ENCODE results near the gene ELOVL4. TPM values are rescaled to one million over a fixed set of nuclear protein-coding genes. Genes with fewer than 3 reads are reported as not detected.

ELOVL4 gene
- total RNA-seq (1 to 10 TPM; 1.1 to 3.1 (median 1.8) TPM), polyA plus RNA-seq (1 to 10 TPM; 1.6 to 1.8 TPM)
- long read RNA-seq, donor 1, transcript ELOVL4-201 (6 exons, 3,042 nt) = major isoform, 5 of 6 reads
- long read RNA-seq, donor 1, partial matches to known transcripts = 0 of 6 reads
- long read RNA-seq, donor 1, other reads (novel, unspliced or antisense) = 1 of 6 reads
- long read RNA-seq, donor 2, transcript ELOVL4-201 (6 exons, 3,042 nt) = major isoform, 9 of 9 reads
- long read RNA-seq, donor 2, partial matches to known transcripts = 0 of 9 reads
- long read RNA-seq, donor 2, other reads (novel, unspliced or antisense) = 0 of 9 reads
- long read RNA-seq, donor 3, partial matches to known transcripts = 0 of 1 reads
- long read RNA-seq, donor 3, other reads (novel, unspliced or antisense) = 0 of 1 reads

GRCh38 chr6:79947191-79948186 lies at the start of gene ELOVL4:
Gene ELOVL4, minus strand, starts transcription at chr6:79947553. Its CDS starts 274 bp downstream, at chr6:79947279.
- WGBS, 3 donors = 1 to 2% (median 1%) methylated on average over 63 to 84 of the region's 84 CpGs
- no peak within 1 kb of the TSS for H3K27ac ChIP-seq
- H3K36me3 ChIP-seq = no peaks in the 10 kb centered on the region
- no peaks in the 10 kb centered on the region for H3K9me3 ChIP-seq
- peak; percentile 68 to 81 (median 80) for DNase-seq
- no peaks in the 10 kb centered on the region for H3K27me3 ChIP-seq
- peaks cover 1% of the 10 kb centered on the region for H3K4me1 ChIP-seq (ENCODE audit: insufficient read depth)
- intact Hi-C loops (cut with DNase I) = no loop called here
- TF ChIP-seq EP300 (IDR thresholded peaks at IDR 0.05) (no peak), CTCF (IDR thresholded peaks at IDR 0.05) (no peak), POLR2A (IDR thresholded peaks at IDR 0.05) (no peak)
- peak within 1 kb of the TSS; percentile 47 for H3K4me3 ChIP-seq

- no peak overlapping the region for H3K27ac ChIP-seq
These were observed 46.6 kb upstream of the ELOVL4 start for GRCh38 chr6:79993911-79994309.

GRCh38 chr6:79993012-79993910 lies 45.9 kb upstream of the ELOVL4 start:
- H3K9me3 ChIP-seq = no peaks in the 10 kb centered on the region
- no peak overlapping the region for H3K27ac ChIP-seq
- H3K4me3 ChIP-seq = no peak overlapping the region
- WGBS, 3 donors = 43 to 51% (median 47%) methylated on average over 2 of the region's 2 CpGs
- H3K27me3 ChIP-seq = no peaks in the 10 kb centered on the region
- intact Hi-C loops (cut with DNase I) = no loop called here
- TF ChIP-seq EP300 (IDR thresholded peaks at IDR 0.05) (no peak), POLR2A (IDR thresholded peaks at IDR 0.05) (no peak), CTCF (IDR thresholded peaks at IDR 0.05) (no peak)
- H3K36me3 ChIP-seq = no peaks in the 10 kb centered on the region
- no peaks in the 10 kb centered on the region for H3K4me1 ChIP-seq (ENCODE audit: insufficient read depth)
- DNase-seq = no peak

More at GRCh38 chr6:79993911-79994309, 46.6 kb upstream of the ELOVL4 start:
- no peak overlapping the region for H3K4me3 ChIP-seq
- intact Hi-C loops (cut with DNase I) = no loop called here
- H3K27me3 ChIP-seq = no peaks in the 10 kb centered on the region
- no peaks in the 10 kb centered on the region for H3K4me1 ChIP-seq (ENCODE audit: insufficient read depth)
- TF ChIP-seq EP300 (IDR thresholded peaks at IDR 0.05) (no peak), POLR2A (IDR thresholded peaks at IDR 0.05) (no peak), CTCF (IDR thresholded peaks at IDR 0.05) (no peak)
- no peak for DNase-seq
- no peaks in the 10 kb centered on the region for H3K36me3 ChIP-seq
- H3K9me3 ChIP-seq = no peaks in the 10 kb centered on the region

- intact Hi-C loops (cut with DNase I) = no loop called here
- no peaks in the 10 kb centered on the region for H3K27me3 ChIP-seq
- TF ChIP-seq POLR2A (IDR thresholded peaks at IDR 0.05) (no peak), EP300 (IDR thresholded peaks at IDR 0.05) (no peak), CTCF (IDR thresholded peaks at IDR 0.05) (no peak)
- no peak for DNase-seq
- no peak overlapping the region for H3K4me3 ChIP-seq
- H3K9me3 ChIP-seq = no peaks in the 10 kb centered on the region
- H3K27ac ChIP-seq = no peak overlapping the region
- 88 to 98% (median 91%) methylated on average over 1 of the region's 1 CpG for WGBS, 3 donors
- no peaks in the 10 kb centered on the region for H3K4me1 ChIP-seq (ENCODE audit: insufficient read depth)
- H3K36me3 ChIP-seq = no peaks in the 10 kb centered on the region
These were observed 42.3 kb upstream of the ELOVL4 start for GRCh38 chr6:79989641-79990040.
